Suppressor macrophage treated with lipopolysaccharide for 4 hours (primary cell): ENCODE results near the gene POTEF.
"Not testable (repeated sequence)": the region's sequence is repeated elsewhere in the genome, so short reads cannot be mapped to it uniquely, and the experiment has no call there.

Experiments
- DNase-seq: peaks from one replicate; pipeline ENCODE4 v3.0.0-alpha.2; 2020

POTEF gene

DNA sequence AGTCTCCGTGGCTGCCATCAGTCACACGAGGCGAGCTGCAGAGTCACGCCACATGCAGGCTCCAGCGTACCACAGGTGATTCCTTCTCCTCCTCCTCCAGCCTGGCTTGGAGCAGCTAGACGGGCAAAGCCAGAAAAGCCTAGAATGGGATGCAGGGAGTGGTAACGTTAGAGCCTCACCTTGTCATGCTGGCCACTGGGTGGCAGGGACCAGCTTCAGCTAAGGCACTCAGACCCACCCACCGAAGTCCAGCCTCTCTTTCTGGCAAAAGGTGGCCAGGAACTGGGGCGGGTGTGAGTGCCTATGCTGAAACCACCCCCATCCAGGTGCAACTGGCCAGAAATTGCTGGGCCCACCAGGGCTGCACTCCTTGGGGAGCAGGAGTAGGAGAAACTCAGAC is 1.3 kb downstream of the POTEF start:
- DNase-seq: not testable (repeated sequence)

DNA sequence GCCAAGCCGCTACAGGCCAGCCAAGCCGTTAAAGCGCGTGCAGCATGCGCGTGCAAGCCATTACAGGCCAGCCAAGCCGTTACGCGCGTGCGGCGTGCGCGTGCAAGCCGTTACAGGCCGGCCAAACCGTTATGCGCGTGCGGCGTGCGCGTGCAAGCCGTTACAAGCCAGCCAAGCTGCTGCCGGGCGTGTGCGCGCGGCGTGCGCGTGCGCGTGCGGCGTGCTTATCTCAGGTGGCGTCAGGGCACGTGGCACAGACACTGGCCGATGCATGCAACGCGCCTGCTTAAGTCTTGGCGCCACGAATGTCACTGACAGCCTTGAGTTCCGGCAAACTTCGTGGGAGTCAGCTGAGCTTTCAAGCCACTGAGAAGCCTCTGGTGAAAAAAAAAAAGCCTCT is 8.1 kb downstream of the POTEF start:
- not testable (repeated sequence) for DNase-seq

DNA sequence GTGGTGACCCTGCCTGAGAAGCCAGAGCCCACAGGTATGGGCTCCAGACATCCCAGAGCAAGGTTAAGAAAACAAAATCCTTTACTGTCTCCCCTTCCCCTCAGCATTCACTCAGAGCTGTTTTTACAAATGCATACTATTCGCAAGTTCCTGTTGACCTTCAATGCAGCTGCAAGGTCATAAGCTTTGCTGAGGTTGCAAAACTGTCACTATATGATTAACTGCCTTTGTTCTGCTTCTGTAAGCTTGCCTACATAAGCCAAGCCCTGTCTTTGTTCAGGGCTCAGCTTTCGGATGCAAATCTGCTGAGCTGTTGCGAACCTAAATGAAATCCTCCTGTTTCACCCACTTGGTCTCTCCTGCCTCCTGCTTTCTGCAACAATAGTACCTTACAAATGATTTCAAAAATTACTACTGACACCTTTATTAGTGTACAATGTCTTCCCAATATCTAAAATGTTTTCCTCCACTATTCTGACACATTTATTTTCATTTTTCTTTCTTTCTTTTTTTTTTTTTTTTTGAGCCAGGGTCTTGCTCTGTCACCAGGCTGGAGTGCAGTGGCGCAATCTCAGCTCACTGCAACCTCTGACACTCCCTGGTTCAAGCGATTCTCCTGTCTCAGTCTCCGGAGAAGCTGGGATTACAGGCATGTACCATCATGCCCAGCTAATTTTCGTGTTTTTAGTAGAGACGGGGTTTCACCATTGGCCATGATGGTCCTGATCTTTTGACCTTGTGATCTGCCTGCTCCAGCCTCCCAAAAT is 26.2 kb downstream of the POTEF start:
- DNase-seq: not testable (repeated sequence)

DNA sequence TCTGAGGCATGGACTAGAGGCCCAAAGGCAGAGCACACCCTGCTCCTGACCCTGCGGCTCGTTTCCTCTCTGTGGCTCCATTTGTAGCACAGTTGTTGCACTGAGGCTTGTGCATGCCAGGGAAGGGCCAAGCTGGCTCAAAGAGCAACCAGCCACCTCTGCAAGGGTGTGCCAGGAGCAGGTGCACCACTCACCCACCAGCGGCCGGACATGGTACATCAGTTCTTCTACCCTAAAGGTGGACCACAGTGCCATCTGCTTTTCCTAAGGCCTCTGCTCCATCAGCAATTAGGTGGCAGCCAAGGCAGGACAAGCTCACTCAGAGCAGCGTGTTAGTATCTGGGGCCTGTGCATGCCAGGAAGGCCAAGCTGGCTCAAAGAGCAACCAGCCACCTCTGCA is 66.4 kb downstream of the POTEF start:
- DNase-seq: not testable (repeated sequence)

DNA sequence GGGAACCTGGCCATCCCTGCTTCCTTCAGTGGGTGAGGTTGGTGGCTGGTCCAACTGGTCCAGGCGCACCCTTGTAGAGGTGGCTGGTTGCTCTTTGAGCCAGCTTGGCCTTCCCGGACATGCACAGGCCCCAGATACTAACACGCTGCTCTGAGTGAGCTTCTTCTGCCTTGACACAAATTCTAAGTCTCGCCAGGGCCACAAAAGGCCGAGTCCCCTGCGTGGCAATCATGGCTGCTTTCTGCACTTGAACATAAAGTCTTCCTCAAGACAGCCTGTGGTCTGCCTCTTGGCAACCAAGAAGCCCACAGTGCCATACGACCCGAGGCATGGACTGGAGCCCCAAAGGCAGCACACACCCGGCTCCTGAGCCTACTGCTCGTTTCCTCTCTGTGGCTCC is 69.0 kb downstream of the POTEF start:
- DNase-seq: not testable (repeated sequence)

DNA sequence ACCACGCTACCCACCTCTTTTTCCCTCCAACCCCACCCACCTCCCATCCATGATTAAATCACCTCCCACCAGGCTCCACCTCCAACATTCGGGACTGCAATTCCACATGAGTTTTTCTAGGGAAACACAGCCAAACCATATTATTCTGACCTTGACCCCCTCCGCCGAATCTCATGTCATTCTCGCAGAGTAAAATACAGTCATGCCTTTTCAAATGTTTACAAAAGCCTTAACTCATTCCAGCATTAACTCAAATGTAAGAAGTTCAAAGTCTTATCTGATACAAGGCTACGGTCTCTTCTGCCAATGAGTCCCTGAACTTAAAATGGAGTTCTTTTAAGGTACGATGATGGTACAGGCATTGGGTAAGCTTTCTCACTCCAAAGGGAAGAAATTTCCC is 72.7 kb downstream of the POTEF start:
- not testable (repeated sequence) for DNase-seq

DNA sequence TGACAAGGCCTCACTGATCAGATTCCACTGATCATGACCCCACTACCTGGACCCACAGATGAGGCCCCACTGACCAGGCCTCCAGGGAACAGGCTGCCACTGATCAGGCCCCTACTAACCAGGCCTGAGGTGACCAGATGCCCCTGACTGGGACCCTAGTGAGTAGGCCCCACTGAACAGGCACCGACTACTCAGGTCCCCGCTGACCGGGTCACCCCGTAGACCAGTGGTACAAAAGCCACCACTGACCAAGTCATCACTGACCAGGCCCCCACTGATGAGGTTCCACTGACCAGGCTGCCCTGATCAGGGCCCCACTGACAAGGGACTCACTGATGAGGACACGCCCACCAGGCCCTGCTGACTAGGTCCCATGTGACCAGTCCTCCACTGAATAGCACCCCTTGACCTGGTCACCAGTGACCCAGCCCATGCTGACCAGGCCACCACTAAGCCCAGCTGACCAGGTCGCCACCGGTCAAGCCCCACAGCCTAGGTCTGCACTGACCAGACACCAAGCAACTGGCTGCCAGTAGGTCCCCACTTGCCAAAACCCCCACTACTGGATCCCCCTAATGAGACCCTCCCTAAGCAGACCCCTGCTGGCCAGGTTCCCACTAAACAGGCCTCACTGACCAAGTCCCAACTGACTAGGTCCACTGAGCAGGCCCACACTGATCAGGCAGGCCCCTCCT is 75.7 kb downstream of the POTEF start:
- not testable (repeated sequence) for DNase-seq

DNA sequence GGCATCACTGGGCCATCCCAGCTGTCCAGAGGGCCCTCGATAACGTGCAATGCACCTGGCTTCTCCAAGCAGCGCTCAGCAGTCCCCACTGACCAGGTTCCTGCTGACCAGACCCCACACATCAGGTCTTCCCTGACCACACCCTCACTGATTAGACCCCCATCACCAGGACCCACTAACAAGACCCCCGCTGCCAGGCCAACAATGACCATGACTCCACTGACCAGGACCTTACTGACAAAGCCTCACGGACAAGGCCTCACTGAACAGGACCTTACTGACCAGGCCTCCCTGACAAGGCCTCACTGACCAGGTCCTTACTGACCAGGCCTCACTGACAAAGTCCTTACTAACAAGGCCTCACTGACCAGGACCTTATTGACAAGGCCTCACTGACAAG is 76.6 kb downstream of the POTEF start:
- not testable (repeated sequence) for DNase-seq

DNA sequence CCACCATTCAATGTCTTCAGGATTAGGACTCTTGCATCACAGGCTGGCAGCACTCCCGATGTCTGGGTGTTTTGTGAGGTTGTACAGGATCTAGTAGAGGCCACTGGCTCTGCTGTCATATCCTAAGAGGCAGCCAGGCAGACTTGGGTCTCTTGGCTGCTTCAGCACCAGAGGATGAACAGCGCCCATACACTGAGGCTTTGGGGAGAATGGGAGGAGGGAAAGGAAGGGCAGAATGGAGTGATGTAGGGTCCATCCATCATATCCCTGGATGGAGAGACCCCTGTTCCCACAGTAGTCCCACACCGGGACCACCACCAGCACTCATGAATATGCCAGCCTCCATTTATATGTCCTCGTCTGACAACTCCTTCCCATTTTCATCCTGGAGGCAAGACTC is 80.6 kb downstream of the POTEF start:
- not testable (repeated sequence) for DNase-seq

DNA sequence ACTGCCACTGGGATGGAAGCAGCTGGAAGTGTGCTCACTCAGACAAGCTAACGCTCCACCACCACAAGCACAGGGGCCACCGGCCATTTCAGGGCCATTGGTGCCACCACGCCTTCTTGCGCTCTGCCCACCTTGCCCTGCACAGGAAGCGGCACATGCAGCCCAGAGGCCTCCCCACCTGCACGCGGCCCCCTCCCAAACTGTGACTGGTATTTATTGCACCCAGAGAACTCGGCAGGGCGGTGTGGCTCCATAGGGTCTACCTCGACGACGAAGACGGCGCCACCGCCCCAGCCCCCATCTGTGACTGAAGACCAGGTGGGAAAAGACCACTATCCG is 90.8 kb downstream of the POTEF start:
- not testable (repeated sequence) for DNase-seq

DNA sequence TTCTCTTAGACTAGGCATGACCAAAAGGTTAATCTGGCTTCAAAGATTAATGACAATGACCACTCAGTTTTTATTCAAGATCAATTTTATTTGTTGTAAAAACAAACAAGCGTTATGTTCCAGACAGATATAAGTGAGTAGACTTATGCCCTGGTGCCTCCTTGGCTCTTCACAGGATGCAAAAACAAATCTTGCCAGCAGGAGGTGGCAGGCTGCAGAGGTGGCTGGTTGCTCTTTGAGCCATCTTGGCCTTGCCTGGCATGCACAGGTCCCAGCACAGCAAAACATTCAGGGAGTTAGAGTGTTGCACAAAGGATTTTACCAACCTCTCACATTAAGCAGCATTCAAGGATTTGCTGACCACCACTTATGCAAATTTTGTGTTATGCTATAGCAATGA is 103.1 kb downstream of the POTEF start:
- not testable (repeated sequence) for DNase-seq
